Kidney glomerular epithelial cell (primary cell): Measurements from ENCODE around the gene PGAM5.
A peak's percentile ranks its signal among the peaks of the same experiment; 100 is the strongest.
"Not testable (repeated sequence)": the region's sequence is repeated elsewhere in the genome, so short reads cannot be mapped to it uniquely, and the experiment has no call there.

Experiments
- DNase-seq: peaks from one replicate; lab custom pipeline; 2025; lab: John Stamatoyannopoulos, UW

PGAM5 gene

GRCh38 chr12:132689227-132689626 is 21.4 kb upstream of the PGAM5 start:
- DNase-seq: no peak

DNA sequence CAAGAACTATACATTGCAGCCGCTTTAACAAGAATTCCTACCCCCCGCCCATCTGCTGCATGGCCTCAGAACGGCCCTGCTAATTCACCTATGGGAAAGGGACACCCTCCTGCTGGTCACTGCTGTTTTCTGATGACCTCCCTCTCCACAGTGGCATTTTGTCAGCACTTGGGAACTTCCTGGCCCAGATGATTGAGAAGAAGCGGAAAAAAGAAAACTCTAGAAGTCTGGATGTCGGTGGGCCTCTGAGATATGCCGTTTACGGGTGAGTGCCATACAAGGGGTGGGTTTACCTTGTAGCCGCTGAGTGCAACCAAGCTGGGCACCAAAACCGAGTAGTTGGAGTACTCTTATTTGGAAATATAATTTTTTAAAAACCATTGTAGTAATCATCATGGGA is 20.5 kb upstream of the PGAM5 start:
- DNase-seq: no peak

DNA sequence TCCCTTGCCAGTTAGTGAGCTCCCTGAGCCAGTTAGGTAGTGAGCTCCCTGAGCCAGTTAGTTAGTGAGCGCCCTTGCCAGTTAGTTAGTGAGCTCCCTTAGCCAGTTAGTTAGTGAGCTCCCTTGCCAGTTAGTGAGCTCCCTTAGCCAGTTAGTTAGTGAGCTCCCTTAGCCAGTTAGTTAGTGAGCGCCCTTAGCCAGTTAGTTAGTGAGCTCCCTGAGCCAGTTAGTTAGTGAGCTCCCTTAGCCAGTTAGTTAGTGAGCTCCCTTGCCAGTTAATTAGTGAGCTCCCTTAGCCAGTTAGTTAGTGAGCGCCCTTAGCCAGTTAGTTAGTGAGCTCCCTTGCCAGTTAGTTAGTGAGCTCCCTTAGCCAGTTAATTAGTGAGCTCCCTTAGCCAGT is 18.6 kb upstream of the PGAM5 start:
- not testable (repeated sequence) for DNase-seq

- not testable (repeated sequence) for DNase-seq
Observed at GRCh38 chr12:132694888-132695287, 15.8 kb upstream of the PGAM5 start.

- no peak for DNase-seq
Observed at GRCh38 chr12:132695431-132695830, 15.2 kb upstream of the PGAM5 start.

- DNase-seq: no peak
Observed at GRCh38 chr12:132698341-132698740, 12.3 kb upstream of the PGAM5 start.

DNA sequence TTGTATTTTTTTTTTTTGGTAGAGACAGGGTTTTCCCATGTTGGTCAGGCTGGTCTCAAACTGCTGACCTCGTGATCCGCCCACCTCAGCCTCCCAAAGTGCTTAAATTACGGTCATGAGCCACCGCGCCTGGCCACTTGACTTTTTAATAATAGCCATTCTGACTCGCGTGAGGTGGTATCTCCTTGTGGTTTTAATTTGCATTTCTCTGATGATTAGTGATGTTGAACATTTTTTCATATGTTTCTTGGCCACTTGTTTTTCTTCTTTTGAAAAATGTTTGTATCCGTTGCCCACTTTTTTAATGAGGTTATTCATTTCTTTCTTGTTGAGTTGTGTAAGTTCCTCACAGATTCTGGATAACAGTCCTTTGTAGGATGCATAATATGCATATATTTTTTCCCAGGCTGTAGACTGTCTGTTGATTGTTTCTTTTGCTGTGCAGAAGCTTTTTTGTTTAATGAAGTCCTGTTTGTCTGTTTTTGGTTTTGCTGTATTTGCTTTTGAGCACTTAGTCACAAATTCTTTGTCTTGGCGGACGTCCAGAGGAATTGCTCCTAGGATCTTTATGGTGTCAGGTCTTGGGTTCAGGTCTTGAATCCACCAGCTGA is 10.3 kb upstream of the PGAM5 start:
- DNase-seq: no peak

DNA sequence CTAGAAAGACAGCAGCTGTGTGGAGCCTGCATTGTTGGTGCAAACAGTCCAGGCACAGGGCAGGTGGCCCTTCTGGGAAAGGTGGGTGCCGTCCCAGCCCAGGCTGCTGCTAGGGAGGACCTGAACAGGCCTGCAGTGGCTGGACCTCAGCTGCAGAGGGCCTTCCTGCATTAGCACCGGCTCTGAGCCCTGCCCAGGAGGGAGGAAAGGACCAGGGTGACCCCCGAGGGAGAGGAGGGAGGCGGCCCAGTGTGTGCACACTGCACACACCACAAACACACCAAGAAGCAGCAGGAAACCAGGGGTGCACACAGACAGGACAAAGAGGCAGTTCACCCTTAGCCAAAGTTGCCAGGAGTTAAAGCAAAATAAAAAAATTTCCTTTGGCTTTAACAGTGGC is 8.0 kb upstream of the PGAM5 start:
- no peak for DNase-seq

- DNase-seq: peak; percentile 68
Observed at GRCh38 chr12:132703641-132704040, 7.0 kb upstream of the PGAM5 start.

GRCh38 chr12:132707241-132707640 is 3.4 kb upstream of the PGAM5 start:
- no peak for DNase-seq

DNA sequence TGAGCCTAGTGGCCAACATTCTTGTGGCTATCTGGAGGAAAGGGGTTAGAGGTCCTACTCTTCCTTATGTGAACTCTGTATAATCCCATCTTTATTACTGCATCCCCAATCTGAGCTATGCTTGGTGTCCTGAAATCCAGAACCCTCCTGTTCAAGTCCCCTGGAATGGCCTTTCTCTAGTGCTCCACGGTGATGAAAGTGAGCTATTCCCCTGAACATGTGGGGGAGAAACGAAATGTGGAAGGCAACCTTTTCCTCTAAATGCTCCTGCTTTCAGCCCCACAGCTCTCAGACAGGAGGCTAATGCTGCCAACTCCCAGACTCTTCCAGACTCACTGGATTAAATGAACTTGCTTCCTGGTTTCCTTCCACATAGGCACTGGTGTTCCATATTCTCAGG is 2.5 kb upstream of the PGAM5 start:
- DNase-seq: no peak

- DNase-seq: no peak
Observed at GRCh38 chr12:132710043-132710404, 618 bp upstream of the PGAM5 start.

DNA sequence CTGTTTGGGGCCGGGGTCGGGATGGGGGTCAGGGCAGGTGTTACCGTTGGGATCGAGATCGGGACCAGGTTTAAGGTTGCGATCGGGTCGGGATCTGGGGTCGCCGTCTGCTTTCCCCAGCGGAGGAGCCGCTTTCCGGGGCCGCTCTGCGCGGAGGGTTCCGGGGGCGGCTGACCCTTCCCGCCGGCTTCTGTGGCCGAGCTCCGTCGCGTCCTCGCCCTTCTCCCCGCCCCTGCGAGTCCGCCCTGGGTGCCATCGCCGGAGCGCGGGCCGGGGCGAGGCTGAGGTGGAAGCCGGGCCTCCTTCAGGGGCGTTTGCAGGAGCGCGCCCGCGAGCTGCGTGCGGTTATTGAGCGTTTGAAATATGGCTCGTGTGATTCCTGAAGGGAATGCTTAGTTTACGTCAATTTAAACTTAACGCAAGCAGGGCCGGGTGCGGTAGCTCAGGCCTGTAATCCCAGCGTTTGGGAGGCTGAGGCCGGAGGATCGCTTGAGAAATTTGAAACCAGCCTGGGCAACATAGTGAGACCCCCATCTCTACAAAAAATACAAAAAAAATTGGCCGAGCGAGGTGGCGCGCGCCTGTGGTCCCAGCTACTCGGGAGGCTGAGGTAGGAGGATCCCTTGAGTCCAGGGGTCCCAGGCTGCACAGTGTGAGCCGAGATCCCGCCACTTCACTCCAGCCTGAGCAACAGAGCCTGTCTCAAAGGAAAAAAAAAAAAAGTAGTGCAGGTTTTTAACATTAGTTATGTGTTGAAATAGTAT is 620 bp downstream of the PGAM5 start:
- no peak for DNase-seq

GRCh38 chr12:132713123-132713522 is 2.5 kb downstream of the PGAM5 start:
- no peak for DNase-seq

DNA sequence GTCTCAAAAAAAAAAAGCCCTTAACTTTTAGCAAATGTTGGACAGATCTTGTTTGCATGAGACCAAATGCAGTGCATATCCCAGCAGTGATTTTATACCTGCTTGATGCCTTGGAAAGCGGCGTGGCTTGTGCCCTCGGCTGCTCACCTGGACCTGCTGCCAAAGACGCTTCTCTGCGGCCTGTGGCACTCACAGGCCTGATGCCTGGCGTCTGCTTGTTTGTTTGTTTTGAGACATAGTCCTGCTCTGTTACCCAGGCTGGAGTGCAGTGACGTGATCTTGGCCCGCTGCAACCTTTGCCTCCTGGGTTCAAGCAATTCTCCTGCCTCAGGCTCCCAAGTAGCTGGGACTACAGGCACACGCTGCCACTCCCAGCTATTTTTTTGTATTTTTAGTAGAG is 5.2 kb downstream of the PGAM5 start:
- no peak for DNase-seq

- no peak for DNase-seq
Observed at GRCh38 chr12:132716356-132716755, 5.7 kb downstream of the PGAM5 start.

DNA sequence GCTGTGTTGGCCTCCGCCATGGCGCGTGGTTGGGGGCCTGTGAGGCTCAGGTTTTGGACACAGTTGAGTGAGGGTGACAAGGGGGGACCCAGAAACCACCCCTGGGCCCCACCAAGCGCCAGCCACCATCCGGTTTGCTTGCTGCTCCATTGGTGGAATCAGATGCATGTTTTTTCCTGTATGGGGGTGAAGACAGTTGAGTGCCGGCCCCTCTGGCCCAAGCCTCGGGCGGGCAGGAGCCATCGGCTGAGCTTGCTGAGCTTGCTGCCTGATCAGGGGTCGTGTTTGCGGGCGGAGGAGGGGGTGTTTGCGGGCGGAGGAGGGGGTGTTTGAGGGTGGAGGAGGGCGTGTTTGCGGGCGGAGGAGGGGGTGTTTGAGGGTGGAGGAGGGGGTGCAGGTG is 6.4 kb downstream of the PGAM5 start:
- DNase-seq: no peak

DNA sequence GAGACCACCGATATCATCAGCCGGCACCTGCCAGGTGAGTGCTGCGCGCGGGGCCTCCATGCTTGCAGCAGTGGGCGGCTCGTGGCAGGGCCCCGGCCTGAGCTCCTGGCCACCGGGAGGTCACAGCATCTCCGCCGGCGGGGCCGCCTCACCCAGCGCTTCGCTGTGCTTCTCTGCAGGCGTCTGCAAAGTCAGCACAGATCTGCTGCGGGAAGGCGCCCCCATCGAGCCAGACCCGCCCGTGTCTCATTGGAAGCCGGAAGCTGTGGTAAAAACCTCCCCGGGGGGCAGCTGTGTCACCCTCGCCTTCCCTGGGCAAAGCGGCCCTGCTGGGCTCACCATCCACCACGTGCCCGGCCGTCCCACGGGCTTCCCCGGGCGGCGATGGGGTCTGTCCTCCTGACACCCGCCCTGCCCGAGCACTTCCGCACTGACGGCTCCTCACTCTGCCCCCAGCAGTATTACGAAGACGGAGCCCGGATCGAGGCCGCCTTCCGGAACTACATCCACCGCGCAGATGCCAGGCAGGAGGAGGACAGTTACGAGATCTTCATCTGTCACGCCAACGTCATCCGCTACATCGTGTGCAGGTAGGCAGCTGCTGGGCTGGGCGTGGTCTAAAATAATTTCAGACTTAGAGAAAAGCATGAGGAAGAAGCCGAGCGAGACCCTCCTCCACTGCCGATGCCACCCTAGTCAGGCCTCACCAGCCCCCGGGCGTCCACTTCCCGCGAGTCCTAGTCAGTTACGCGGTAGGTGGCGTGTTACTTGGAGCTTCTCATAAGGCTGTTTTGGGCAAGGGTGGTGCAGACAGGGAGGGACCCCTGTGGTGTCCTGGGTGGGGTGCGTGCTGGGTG is 7.1 kb downstream of the PGAM5 start:
- no peak for DNase-seq

- no peak for DNase-seq
Observed at GRCh38 chr12:132718644-132719043, 8.0 kb downstream of the PGAM5 start.

- no peak for DNase-seq
Observed at GRCh38 chr12:132719141-132719953, 8.7 kb downstream of the PGAM5 start.

DNA sequence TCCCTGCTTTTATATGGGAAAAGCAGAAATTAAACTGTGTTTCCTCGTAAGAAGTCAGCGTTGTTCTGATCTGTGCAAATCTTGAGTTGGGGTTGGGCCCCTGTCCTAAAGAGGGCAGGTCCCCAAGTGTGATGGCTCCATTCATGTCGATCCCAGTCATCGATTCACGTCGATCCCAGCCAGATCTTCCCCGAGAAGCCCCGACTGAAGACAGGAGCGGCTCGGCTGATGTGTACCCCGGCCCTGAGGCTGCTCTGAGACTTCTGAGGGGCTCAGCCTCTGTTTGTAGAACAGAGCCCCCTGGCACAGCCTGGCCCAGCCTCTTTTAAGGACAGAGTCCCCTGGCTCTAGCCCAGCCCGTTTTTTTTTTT is 9.3 kb downstream of the PGAM5 start:
- DNase-seq: no peak
